HG03139 (cell line): Measurements from ENCODE around the gene CD53.
"Not testable (repeated sequence)": the region's sequence is repeated elsewhere in the genome, so short reads cannot be mapped to it uniquely, and the experiment has no call there.

Experiments used
- ATAC-seq: cut with Tn5 transposase; IDR thresholded peaks from one replicate; pipeline ENCODE4 v1.9.1; 2021; ENCODE audit not compliant: unreplicated experiment

The CD53 gene

GRCh38 chr1:110872745-110873720, at the start of gene CD53:
TSS of gene CD53 (plus strand) at chr1:110873148. CDS start at chr1:110891409, 18,261 bp downstream.
- ATAC-seq = peak; percentile 46

GRCh38 chr1:110824192-110824591, 48.8 kb upstream of the CD53 start:
- no peak for ATAC-seq

DNA sequence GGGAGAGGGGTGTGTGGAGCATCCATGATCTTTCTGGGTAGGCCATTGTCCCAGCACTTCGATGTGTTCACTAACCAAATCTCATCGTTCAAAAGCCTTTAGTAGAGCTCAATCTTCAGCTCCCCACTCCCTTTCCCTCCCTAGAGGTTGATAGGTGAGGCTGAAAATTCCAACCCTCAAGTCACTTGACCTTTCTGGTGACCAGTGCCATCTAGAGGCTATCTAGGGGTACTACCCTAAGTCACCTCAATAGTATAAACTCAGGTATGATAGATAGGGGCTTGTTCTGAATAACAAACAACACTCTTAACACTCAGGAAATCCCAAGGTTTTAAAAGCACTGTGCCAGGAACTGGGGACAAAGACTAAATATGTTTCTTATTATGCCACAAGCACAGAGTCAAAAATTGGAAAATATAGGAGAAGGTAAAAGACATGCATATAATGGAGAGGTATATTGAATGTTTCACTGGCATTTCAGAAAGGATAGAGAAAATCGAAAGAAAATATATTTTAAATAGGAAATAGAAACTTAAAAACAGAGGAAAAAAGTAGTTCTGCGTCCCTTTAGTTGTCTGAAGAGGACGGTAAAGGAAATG, 42.9 kb upstream of the CD53 start:
- ATAC-seq = peak; percentile 58

DNA sequence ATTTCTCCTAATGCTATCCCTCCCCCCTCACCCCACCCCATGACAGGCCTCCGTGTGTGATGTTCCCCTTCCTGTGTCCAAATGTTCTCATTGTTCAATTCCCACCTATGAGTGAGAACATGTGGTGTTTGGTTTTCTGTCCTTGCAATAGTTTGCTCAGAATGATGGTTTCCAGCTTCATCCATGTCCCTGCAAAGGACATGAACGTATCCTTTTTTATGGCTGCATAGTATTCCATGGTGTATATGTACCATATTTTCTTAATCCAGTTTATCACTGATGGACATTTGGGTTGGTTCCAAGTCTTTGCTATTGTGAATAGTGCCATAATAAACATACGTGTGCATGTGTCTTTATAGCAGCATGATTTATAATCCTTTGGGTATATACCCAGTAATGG, 39.2 kb upstream of the CD53 start:
- not testable (repeated sequence) for ATAC-seq

GRCh38 chr1:110846861-110847260, 26.1 kb upstream of the CD53 start:
- no peak for ATAC-seq

DNA sequence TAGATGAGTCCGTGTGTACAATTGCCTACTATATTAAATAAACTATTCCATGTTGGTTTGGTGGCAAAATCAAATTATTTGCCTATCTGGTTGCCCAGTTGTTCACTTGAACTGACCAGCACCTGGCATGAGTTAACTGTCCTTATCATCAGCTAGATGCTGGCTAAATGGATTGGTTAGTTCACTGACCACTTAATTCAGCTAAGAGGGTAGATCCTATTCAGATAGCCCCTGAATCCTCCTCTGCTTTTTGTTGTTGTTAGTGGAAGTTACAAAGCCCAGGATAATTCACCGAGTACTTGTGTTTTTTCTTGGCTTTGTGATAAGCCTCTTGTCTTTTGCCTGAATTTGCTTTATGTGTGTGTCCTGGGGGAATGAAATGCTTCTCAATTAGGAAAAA, 22.8 kb upstream of the CD53 start:
- ATAC-seq = no peak

DNA sequence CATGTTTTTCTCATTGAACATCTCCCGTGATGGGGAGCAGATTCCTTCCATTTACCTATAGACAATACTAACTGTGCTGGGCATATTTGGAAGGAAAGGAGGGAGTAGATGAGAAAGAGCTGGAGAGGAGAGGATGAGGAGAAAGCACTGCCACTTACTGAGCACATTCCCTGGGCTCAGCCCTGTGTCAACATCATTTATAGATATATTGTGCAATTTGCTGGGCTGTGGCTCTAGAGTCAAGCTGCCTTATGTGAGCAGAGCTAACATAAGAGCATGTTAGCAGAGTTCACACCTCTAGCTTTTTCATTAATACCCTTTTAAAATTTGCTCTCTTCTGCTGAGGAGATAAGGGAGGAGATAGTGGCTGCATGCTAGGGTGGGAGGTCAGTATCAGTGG, 22.3 kb upstream of the CD53 start:
- no peak for ATAC-seq

GRCh38 chr1:110853135-110853534, 19.8 kb upstream of the CD53 start:
- no peak for ATAC-seq

DNA sequence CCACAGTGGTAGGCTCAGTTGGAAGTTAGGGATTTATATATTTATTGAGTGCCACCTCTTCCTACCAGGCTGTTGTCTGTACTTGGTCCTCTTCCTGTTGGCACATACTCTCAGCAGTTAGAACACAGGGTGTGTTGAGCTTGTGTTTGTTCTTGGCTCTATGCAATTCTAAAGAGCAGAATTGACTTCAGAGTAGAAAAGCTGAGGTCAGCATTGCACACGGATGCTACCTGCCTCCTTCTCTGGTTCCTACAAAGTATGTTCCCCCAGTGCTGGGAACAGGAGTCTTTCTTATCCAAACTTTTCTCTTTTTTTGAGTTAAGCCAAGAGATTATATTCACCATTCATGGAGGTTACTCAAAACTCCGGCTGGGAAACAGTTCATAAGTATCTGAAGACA, 16.5 kb upstream of the CD53 start:
- no peak for ATAC-seq

DNA sequence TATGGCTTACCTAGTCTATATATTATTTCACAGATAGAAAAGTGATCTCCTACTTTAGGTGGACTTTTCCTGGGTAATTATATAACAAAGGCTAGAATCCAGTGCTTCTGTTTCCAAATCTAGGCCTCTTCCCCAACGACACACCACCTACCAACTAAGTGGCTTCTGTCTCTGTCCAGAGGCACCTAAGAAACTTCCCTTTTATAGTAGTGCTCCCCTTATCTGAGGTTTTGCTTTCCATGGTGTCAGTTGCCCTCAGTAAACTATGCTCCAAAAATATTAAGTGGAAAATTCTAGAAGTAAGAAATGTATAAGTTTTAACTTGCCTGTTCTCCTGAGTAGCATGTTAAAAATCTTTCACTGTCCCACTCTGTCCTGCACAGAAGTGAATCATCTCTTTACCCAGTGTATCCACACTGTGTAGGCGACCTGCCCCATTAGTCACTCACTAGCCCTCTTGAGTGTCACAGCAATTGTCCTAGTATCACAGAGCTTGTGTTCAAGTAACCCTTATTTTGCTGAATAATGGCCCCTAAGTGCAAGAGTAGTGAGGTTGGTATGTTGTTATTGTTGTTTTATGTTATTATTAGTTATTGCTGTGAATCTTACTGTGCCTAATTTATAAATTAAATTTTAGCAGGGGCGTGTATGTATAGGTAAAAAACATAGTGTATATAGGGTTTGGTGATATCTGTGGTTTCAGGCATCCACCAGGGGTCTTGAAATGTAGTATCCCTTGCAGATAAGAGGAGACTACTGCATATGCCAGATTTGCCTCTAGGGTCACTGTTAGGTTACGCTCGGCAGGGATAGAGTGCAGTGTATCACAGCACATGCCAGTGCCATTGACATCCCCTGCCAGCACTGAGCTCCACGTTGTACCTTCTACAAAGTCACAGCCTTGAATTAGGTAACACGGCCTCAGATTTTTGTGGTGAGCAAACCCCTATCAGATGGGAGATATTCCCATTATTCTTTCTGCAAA, 14.7 kb upstream of the CD53 start:
- ATAC-seq = no peak

- ATAC-seq = no peak
Measured at GRCh38 chr1:110859062-110859461, 13.9 kb upstream of the CD53 start.

GRCh38 chr1:110860174-110860573, 12.8 kb upstream of the CD53 start:
- ATAC-seq = no peak

DNA sequence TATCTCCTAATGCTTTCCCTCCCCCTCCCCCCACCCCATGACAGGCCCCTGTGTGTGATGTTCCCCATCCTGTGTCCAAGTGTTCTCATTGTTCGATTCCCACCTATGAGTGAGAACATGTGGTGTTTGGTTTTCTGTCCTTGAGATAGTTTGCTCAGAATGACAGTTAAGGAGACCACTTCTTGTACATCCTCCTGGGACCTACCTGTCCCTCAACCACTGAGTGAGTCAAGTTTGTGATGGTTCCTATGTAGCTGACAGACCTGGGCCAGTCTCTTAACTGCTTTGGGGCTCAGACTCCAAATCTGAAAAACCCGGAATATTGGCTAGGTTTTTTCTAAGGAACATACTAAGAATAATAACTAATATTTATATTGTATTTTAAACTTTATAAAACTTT, 12.3 kb upstream of the CD53 start:
- not testable (repeated sequence) for ATAC-seq

GRCh38 chr1:110861942-110862341, 11.0 kb upstream of the CD53 start:
- not testable (repeated sequence) for ATAC-seq

- no peak for ATAC-seq
Measured at GRCh38 chr1:110864287-110864686, 8.7 kb upstream of the CD53 start.

GRCh38 chr1:110870721-110871388, 2.1 kb upstream of the CD53 start:
- ATAC-seq = no peak

GRCh38 chr1:110872366-110872744, 593 bp upstream of the CD53 start:
- ATAC-seq = peak; percentile 22

- no peak for ATAC-seq
Measured at GRCh38 chr1:110873856-110874255, 908 bp downstream of the CD53 start.

DNA sequence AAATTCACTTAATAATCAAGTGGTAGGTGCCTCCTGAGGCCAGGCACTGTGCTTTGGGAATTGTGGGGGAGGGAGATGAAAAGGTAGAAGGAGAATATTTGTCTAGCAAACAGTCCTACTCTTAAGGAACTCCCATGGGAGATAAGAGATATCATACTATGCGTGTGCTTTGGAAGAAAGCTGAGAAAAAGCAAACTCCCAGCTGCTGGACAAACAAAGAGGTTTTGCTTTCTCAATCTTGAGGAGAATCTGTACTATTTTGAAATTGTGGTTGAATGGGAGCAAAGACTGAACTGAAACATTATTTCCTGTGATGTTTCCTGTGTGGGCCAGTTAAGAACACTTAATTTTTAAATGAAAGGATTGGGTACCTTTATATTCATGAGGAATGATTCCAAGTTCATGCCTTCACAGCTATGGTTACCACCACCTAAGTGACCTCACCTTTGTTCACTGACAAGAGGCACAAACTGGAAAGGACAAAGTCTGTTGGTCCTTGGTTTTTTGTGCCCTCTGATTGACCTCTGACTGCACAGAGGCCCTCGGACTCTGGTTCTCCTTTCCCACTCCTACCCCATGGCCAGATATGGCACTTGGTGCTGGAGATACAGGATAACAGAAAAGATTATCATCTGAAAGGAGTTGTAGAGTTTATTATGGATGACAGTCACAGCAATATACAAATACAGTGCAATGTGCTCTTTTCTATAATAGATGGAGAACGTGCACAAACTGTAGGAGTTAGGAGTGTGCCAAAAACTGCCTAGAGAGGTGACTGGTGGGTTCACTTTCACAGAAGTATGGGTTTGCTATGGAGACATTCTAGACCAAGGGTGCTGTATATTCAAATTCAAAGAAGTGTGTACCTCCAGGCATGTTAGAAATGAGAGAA, 1.6 kb downstream of the CD53 start:
- no peak for ATAC-seq
